ENCODE results near the gene ACTC1. TPM values are rescaled to one million over a fixed set of nuclear protein-coding genes. Genes with fewer than 3 reads are reported as not detected.

Gene ACTC1
- total RNA-seq, 4 donors from 2014 or later = 0.41 to 3.4 TPM; not detected in 2

DNA sequence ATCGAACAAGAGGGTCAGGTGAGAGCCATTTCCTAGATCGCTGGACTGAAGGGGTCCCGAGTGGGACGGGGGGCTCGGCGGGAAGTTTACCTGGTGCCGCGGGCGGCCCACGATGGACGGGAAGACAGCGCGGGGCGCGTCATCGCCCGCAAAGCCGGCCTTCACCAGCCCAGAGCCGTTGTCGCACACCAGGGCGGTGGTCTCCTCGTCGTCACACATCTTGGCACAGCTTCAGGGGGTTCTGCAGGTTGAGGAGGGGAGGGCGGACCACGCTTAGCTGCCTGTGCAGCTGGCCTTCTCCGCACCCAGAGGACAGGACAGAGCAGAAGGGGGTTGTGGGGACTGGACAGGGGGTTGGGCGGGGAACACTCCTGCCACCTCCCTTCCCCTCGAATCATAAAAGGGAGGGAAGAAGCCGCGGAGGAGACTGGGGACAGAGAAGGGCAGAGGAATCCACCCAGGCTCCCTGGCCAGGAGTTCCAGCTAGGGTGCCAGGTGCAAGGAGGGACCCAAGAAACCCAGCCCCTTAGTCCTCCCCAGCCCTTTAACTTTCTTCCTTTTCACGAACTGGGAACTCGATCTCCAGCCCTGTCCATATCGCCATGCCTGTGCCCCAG, 651 bp downstream of the ACTC1 start:
- no peak for DNase-seq
- Histone ChIP-seq H3K4me1 (no peaks in the 10 kb centered on the region), H3K4me3 (no peak overlapping the region), H3K27me3 (peaks cover 25% of the 10 kb centered on the region), H3K9me3 (no peaks in the 10 kb centered on the region), H3K36me3 (no peaks in the 10 kb centered on the region), H3K27ac (no peak overlapping the region)
- in situ Hi-C loops (cut with MboI; ENCODE audit: low pct_ligation_motif_present in 1 of 4, low pct_unique_long_range_greater_than_20kb in 1 of 4, low sequenced_read_pairs in 3 of 4) (no loop called here), intact Hi-C loops (cut with DNase I; ENCODE audit: low total_unique reads) (no loop called here)
- WGBS, 2 donors (ENCODE audit: low coverage in 1 of 2) = 40 to 58% methylated on average over 2 to 33 of the region's 33 CpGs
- TF ChIP-seq EP300 (IDR thresholded peaks at IDR 0.05; ENCODE audit: low read depth) (no peak), POLR2AphosphoS5 (IDR thresholded peaks at IDR 0.05) (no peak), POLR2A (IDR thresholded peaks at IDR 0.05) (no peak)
- TF ChIP-seq, protein P1, sequence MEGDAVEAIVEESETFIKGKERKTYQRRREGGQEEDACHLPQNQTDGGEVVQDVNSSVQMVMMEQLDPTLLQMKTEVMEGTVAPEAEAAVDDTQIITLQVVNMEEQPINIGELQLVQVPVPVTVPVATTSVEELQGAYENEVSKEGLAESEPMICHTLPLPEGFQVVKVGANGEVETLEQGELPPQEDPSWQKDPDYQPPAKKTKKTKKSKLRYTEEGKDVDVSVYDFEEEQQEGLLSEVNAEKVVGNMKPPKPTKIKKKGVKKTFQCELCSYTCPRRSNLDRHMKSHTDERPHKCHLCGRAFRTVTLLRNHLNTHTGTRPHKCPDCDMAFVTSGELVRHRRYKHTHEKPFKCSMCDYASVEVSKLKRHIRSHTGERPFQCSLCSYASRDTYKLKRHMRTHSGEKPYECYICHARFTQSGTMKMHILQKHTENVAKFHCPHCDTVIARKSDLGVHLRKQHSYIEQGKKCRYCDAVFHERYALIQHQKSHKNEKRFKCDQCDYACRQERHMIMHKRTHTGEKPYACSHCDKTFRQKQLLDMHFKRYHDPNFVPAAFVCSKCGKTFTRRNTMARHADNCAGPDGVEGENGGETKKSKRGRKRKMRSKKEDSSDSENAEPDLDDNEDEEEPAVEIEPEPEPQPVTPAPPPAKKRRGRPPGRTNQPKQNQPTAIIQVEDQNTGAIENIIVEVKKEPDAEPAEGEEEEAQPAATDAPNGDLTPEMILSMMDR (IDR thresholded peaks at IDR 0.05) = no peak

DNA sequence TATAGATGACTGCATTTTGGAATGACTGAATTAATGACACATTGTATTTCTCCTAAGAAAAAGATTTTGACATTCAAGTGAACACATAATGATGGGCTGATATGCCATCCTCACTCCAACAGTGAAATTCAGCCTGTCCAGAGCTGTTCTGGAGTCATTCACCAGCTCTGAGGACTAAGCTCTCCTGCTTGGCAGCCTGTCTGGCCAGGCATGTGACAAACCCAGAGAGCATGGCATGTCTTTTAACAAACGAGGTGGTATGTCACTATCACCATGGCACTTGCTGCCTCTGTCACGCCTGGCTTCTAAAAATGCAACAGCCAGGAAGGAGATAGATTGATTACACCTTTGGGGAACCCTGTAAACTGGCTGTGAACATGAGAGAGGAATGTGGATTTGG, 1.4 kb downstream of the ACTC1 start:
- no peaks in the 10 kb centered on the region for H3K36me3 ChIP-seq
- 38 to 42% methylated on average over 2 of the region's 2 CpGs for WGBS, 2 donors (ENCODE audit: low coverage in 1 of 2)
- H3K9me3 ChIP-seq = no peaks in the 10 kb centered on the region
- H3K27ac ChIP-seq = no peak overlapping the region
- H3K27me3 ChIP-seq = peaks cover 25% of the 10 kb centered on the region
- in situ Hi-C loops (cut with MboI; ENCODE audit: low pct_ligation_motif_present in 1 of 4, low pct_unique_long_range_greater_than_20kb in 1 of 4, low sequenced_read_pairs in 3 of 4) (no loop called here), intact Hi-C loops (cut with DNase I; ENCODE audit: low total_unique reads) (no loop called here)
- no peak overlapping the region for H3K4me3 ChIP-seq
- no peaks in the 10 kb centered on the region for H3K4me1 ChIP-seq
- TF ChIP-seq POLR2A (IDR thresholded peaks at IDR 0.05) (no peak), EP300 (IDR thresholded peaks at IDR 0.05; ENCODE audit: low read depth) (no peak)
- TF ChIP-seq, protein P1 (IDR thresholded peaks at IDR 0.05) = no peak
- no peak for DNase-seq

DNA sequence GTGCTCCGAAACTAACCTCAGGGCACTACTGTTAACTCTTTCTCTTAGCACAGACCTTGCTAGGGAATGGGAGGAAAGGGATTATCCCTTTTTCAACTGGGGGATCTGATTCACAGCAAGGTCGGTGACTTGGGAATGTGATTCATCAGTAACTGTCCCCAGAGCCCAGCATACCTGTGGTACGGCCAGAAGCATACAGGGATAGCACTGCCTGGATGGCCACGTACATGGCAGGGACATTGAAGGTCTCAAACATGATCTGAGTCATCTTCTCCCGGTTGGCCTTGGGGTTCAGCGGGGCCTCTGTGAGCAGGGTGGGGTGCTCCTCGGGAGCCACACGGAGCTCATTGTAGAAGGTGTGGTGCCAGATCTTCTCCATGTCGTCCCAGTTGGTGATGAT, 2.3 kb downstream of the ACTC1 start:
- in situ Hi-C loops (cut with MboI; ENCODE audit: low pct_ligation_motif_present in 1 of 4, low pct_unique_long_range_greater_than_20kb in 1 of 4, low sequenced_read_pairs in 3 of 4) (no loop called here), intact Hi-C loops (cut with DNase I; ENCODE audit: low total_unique reads) (no loop called here)
- Histone ChIP-seq H3K27ac (no peak overlapping the region), H3K9me3 (no peaks in the 10 kb centered on the region), H3K4me1 (no peaks in the 10 kb centered on the region), H3K4me3 (no peak overlapping the region), H3K36me3 (no peaks in the 10 kb centered on the region), H3K27me3 (peaks cover 25% of the 10 kb centered on the region)
- TF ChIP-seq, protein P1 (IDR thresholded peaks at IDR 0.05) = no peak
- TF ChIP-seq POLR2A (IDR thresholded peaks at IDR 0.05) (no peak), EP300 (IDR thresholded peaks at IDR 0.05; ENCODE audit: low read depth) (no peak), POLR2AphosphoS5 (IDR thresholded peaks at IDR 0.05) (no peak)
- DNase-seq = no peak
- 89 to 100% methylated on average over 1 to 9 of the region's 9 CpGs for WGBS, 2 donors (ENCODE audit: low coverage in 1 of 2)

DNA sequence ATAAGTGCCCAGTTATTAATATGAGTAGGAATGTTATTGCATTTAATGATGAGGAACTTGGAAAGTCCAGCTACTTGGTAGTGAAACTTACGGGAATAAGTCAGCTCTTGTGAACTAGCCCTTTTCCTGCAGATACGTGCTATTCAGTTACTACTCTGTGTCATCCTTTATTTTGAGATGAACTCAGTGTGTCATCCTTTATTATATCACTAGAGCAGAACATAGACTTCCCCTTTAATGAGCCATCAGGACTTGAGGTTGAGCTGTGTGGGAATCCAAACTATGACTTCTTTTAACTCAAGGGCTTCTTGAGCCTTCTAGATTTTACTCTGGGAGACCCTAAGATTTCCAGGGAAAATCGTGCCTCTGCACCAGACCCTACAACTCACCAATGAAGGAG, 3.6 kb downstream of the ACTC1 start:
- Histone ChIP-seq H3K27ac (no peak overlapping the region), H3K36me3 (no peaks in the 10 kb centered on the region), H3K4me1 (no peaks in the 10 kb centered on the region), H3K9me3 (no peaks in the 10 kb centered on the region), H3K4me3 (no peak overlapping the region), H3K27me3 (peaks cover 25% of the 10 kb centered on the region)
- 55 to 87% methylated on average over 2 to 3 of the region's 3 CpGs for WGBS, 2 donors (ENCODE audit: low coverage in 1 of 2)
- in situ Hi-C loops (cut with MboI; ENCODE audit: low pct_ligation_motif_present in 1 of 4, low pct_unique_long_range_greater_than_20kb in 1 of 4, low sequenced_read_pairs in 3 of 4) (no loop called here), intact Hi-C loops (cut with DNase I; ENCODE audit: low total_unique reads) (no loop called here)
- no peak for DNase-seq
- no peak for TF ChIP-seq POLR2AphosphoS5 (IDR thresholded peaks at IDR 0.05)
- no peak for TF ChIP-seq EP300 (IDR thresholded peaks at IDR 0.05; ENCODE audit: low read depth)
- TF ChIP-seq POLR2A (IDR thresholded peaks at IDR 0.05) = no peak
- TF ChIP-seq, protein P1 (IDR thresholded peaks at IDR 0.05) = no peak
